Measurements from ENCODE around the gene HTRA3. TPM values are rescaled to one million over a fixed set of nuclear protein-coding genes. Genes with fewer than 3 reads are reported as not detected.

Gene HTRA3
- total RNA-seq, 1 donor from 2014 or later = 3.5 TPM

- peak; percentile 51 for DNase-seq (ENCODE audit: low spot score)
- no peak overlapping the region for H3K27ac Mint-ChIP-seq (ENCODE audit: unreplicated experiment)
- peaks cover 20% of the 10 kb centered on the region for H3K4me1 Mint-ChIP-seq (ENCODE audit: low read depth)
- peaks cover 19% of the 10 kb centered on the region for H3K9me3 Mint-ChIP-seq (ENCODE audit: low read depth)
- no peak for TF ChIP-seq CTCF (IDR thresholded peaks at IDR 0.05)
- H3K4me3 Mint-ChIP-seq (ENCODE audit: unreplicated experiment) = no peak overlapping the region
- peaks cover 2% of the 10 kb centered on the region for H3K36me3 Mint-ChIP-seq (ENCODE audit: low read depth)
- peaks cover 7% of the 10 kb centered on the region for H3K27me3 Mint-ChIP-seq (ENCODE audit: low read depth)
Measured at GRCh38 chr4:8311101-8312068, 41.8 kb downstream of the HTRA3 start.

GRCh38 chr4:8312069-8312445 is 42.5 kb downstream of the HTRA3 start:
- H3K36me3 Mint-ChIP-seq (ENCODE audit: low read depth) = peaks cover 2% of the 10 kb centered on the region
- TF ChIP-seq CTCF (IDR thresholded peaks at IDR 0.05) = no peak

DNA sequence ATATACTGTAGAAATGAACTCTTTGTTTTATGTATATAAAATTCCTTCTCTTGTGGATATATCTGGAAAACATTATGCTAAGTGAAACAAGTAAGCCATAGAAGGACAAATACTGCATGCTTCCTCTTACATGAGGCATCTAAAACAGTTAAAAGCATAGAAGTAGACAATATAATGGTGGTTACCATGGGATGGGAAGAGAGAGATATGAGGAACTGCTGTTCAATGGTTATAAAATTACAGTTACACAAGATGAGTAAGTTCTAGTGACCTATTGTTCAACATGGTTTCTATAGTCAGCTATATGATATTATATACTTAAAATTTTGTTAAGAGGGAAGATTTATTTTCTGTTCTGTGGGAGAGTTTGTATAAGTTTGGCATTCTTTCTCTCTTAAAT is 43.4 kb downstream of the HTRA3 start:
- H3K27ac Mint-ChIP-seq (ENCODE audit: unreplicated experiment) = no peak overlapping the region
- no peak for TF ChIP-seq CTCF (IDR thresholded peaks at IDR 0.05)
- H3K4me3 Mint-ChIP-seq (ENCODE audit: unreplicated experiment) = no peak overlapping the region
- peaks cover 7% of the 10 kb centered on the region for H3K27me3 Mint-ChIP-seq (ENCODE audit: low read depth)
- peaks cover 19% of the 10 kb centered on the region for H3K9me3 Mint-ChIP-seq (ENCODE audit: low read depth)
- no peak for DNase-seq (ENCODE audit: low spot score)
- H3K36me3 Mint-ChIP-seq (ENCODE audit: low read depth) = peaks cover 2% of the 10 kb centered on the region
- H3K4me1 Mint-ChIP-seq (ENCODE audit: low read depth) = peaks cover 14% of the 10 kb centered on the region

More at GRCh38 chr4:8312069-8312445, 42.5 kb downstream of the HTRA3 start:
- Mint-ChIP-seq H3K27ac (ENCODE audit: unreplicated experiment) (no peak overlapping the region), H3K27me3 (ENCODE audit: low read depth) (peaks cover 7% of the 10 kb centered on the region), H3K4me1 (ENCODE audit: low read depth) (peaks cover 17% of the 10 kb centered on the region), H3K4me3 (ENCODE audit: unreplicated experiment) (no peak overlapping the region), H3K9me3 (ENCODE audit: low read depth) (peaks cover 19% of the 10 kb centered on the region)
- DNase-seq (ENCODE audit: low spot score) = no peak

DNA sequence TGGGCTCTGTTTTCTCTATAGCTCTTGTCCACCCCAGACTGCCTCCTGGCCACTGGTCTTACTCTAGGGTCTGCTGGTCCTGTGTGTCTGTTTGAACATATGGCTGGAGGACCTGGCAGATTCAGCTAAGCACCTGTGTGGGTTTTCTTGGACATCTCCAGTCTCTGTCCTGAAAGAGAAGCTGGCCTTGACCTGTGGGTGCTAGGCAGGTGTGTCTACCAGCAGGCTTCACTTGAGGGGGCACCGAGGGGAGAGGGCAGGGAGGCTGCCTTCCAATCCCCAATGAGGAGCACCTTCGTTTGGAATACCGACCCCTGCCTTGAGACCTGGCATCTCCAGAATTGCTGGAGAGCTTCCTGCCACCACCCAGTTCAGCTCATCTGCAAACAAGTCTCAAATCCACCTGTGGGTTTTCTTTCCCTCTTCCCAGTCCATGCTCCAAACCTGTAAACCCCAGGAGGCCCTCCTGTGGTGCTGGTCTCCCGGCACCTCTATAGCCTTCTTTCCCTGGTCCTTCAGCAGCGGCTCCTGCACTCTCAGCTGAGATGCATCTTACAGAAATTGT is 45.2 kb downstream of the HTRA3 start:
- Mint-ChIP-seq H3K9me3 (ENCODE audit: low read depth) (peaks cover 19% of the 10 kb centered on the region), H3K27ac (ENCODE audit: unreplicated experiment) (no peak overlapping the region), H3K36me3 (ENCODE audit: low read depth) (peaks cover 2% of the 10 kb centered on the region), H3K4me3 (ENCODE audit: unreplicated experiment) (no peak overlapping the region), H3K4me1 (ENCODE audit: low read depth) (peaks cover 14% of the 10 kb centered on the region), H3K27me3 (ENCODE audit: low read depth) (peaks cover 5% of the 10 kb centered on the region)
- no peak for TF ChIP-seq CTCF (IDR thresholded peaks at IDR 0.05)
- peak; percentile 73 for DNase-seq (ENCODE audit: low spot score)

DNA sequence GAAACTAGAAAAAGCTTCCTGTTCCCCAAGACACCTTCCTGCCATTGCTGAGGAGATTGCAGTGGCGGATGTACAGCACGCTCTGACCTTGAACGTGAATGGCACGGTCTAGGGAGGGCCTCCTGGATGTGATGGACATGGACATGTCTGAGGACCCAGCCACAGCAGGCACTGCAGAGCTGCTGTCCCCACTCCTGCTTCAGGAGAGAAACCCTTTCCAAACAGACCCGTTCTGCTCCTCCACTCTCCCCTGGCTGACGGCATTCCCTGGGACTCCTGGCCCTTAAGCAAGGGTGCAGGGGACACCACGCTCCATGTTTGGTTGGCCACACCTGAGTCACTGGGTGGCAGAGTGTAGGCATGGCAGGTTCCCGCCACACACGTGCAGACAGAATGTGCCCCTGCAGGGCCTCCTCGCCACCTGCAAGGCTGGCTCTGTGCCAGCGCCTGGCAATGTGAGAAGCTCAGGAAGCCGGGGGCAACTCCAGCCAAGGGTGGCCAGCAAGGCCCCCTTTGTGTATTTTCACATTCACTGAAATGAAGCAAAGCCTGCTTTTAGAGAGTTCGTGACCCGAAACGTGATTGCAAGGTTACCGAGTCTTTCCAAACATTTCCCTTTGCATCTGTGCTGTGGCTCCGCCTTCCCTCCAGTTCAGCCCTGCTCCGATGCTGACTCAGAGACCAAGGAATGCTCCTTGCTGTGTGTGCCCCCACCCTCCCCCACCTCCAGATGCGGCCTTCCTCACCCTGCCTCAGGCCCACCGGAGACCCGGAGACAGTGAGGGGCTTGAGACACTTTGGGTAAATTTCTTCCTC is 46.1 kb downstream of the HTRA3 start:
- peak; percentile 19 for TF ChIP-seq CTCF (IDR thresholded peaks at IDR 0.05)

More for the DNA sequence above, 46.1 kb downstream of the HTRA3 start:
- Mint-ChIP-seq H3K9me3 (ENCODE audit: low read depth) (peaks cover 19% of the 10 kb centered on the region), H3K4me1 (ENCODE audit: low read depth) (peaks cover 14% of the 10 kb centered on the region), H3K4me3 (ENCODE audit: unreplicated experiment) (peak overlapping the region; percentile 20), H3K36me3 (ENCODE audit: low read depth) (peaks cover 2% of the 10 kb centered on the region), H3K27ac (ENCODE audit: unreplicated experiment) (no peak overlapping the region), H3K27me3 (ENCODE audit: low read depth) (peaks cover 3% of the 10 kb centered on the region)
- DNase-seq (ENCODE audit: low spot score) = peak; percentile 88

Measured in chondrocyte (in vitro differentiated cells).